Measurements from ENCODE around the gene RAI1. TPM values are rescaled to one million over a fixed set of nuclear protein-coding genes. Genes with fewer than 3 reads are reported as not detected.

RAI1 gene
- total and polyA plus RNA-seq, 2 of the 8 experiments (the other 6 are each of a cell fraction or from before 2014, with no cell fraction given) = 0.39 to 1.2 TPM

GRCh38 chr17:17849147-17849820 lies 168.0 kb downstream of the RAI1 start:
- Histone ChIP-seq H4K91ac (replicated peaks; ENCODE audit: insufficient read length, low read length) (peak overlapping the region; percentile 46), H3K4me2 (ENCODE audit: insufficient read depth in 1 of 2, low read depth in 2 of 2, low read length in 2 of 2) (no peak overlapping the region), H2BK15ac (ENCODE audit: low read length) (peak overlapping the region; percentile 95), H3K18ac (ENCODE audit: extremely low read depth, low read length) (0 out of 2 replicates have a peak overlapping the region, but pooled peaks have one; percentile 27), H3K14ac (ENCODE audit: insufficient read length) (no peak overlapping the region), H4K20me1 (replicated peaks in 1 of 2; ENCODE audit: control insufficient read depth in 1 of 2, insufficient read depth in 2 of 2, low read length in 2 of 2) (peaks cover 0 to 1% of the 10 kb centered on the region in 2 experiments), H2BK12ac (ENCODE audit: low read depth, low read length) (peak overlapping the region; percentile 86; the same call in 1 of the 2 replicates), H3K4me3 (ENCODE audit: extremely low read depth in 1 of 4, insufficient read depth in 2 of 4, low read depth in 3 of 4, low read length in 4 of 4) (no peak overlapping the region), H3K36me3 (ENCODE audit: control insufficient read depth in 2 of 4, insufficient read depth in 4 of 4, low read length in 3 of 4) (no peaks in the 10 kb centered on the region), H2BK120ac (replicated peaks; ENCODE audit: low read depth, low read length) (no peak overlapping the region), H3K79me1 (ENCODE audit: low read depth, low read length) (no peaks in the 10 kb centered on the region), H2BK20ac (ENCODE audit: low read length) (peak overlapping the region; percentile 82; the same call in 1 of the 2 replicates), H3K79me2 (ENCODE audit: control insufficient read depth in 1 of 2, insufficient read depth in 2 of 2, low read length in 2 of 2) (no peaks in the 10 kb centered on the region), H3K23me2 (ENCODE audit: low read depth, low read length) (no peaks in the 10 kb centered on the region), H3K56ac (replicated peaks; ENCODE audit: insufficient read length, low read depth, low read length) (no peak overlapping the region), H2BK5ac (ENCODE audit: low read depth, low read length) (peak overlapping the region; percentile 49; the same call in 1 of the 2 replicates), H4K8ac (ENCODE audit: extremely low read depth, insufficient read depth, low read length) (no peak overlapping the region), H3K27ac (ENCODE audit: low read depth, low read length) (no peak overlapping the region), H3K4me1 (replicated peaks in 1 of 4; ENCODE audit: control insufficient read depth in 3 of 4, insufficient read depth in 4 of 4, low read length in 3 of 4) (peaks cover 0 to 32% (median 20%) of the 10 kb centered on the region in 4 experiments; a peak in 6 of 7 replicates), H4K5ac (ENCODE audit: insufficient read length, low read depth, low read length) (no peak overlapping the region), H3K27me3 (replicated peaks in 1 of 4; ENCODE audit: control insufficient read depth in 3 of 4, extremely low read depth in 1 of 4, insufficient read depth in 3 of 4, low read length in 3 of 4) (no peaks in the 10 kb centered on the region; a peak in 1 of 7 replicates), H2AFZ (ENCODE audit: low read length) (no peak overlapping the region), H3K9ac (replicated peaks in 1 of 4; ENCODE audit: extremely low read depth in 1 of 4, low read depth in 3 of 4, low read length in 3 of 4) (no peak overlapping the region; a peak in 1 of 7 replicates), H3K9me3 (ENCODE audit: insufficient read depth in 2 of 2, low read depth in 1 of 2, low read length in 1 of 2) (no peaks in the 10 kb centered on the region), H3K4ac (replicated peaks; ENCODE audit: insufficient read length, low read depth, low read length) (no peak overlapping the region), H3K23ac (ENCODE audit: insufficient read length) (no peak overlapping the region), H2AK5ac (ENCODE audit: low read depth, low read length) (peak overlapping the region; percentile 82; the same call in 1 of the 2 replicates)
- ChIA-PET CTCF (ENCODE audit: partially characterized antibody) (interaction anchor here (0.9 to 5.9 kb wide), 10 partner anchors 11 to 70 kb away, joined by 3 to 44 read pairs (median 4); partner anchors contain the start of gene SREBF1), POLR2A (ENCODE audit: partially characterized antibody) (interaction anchor here (0.7 to 7.6 kb wide), 8 partner anchors 9 to 39 kb away, joined by 3 to 63 read pairs (median 7); partner anchors contain the start of gene SREBF1)
- FAIRE-seq (no peak), DNase-seq (ENCODE audit: low read depth in 1 of 2, low spot score in 2 of 2) (no peak)
- 84% methylated on average over 5 of the region's 5 CpGs; no CpG with 5 or more reads in 1 of the 2 experiments for WGBS, 2 experiments (ENCODE audit: extremely low coverage in 1 of 2, insufficient coverage in 1 of 2, insufficient read length in 1 of 2, insufficient replicate concordance in 2 of 2, low coverage in 1 of 2, low lambda C conversion rate in 2 of 2, missing lambda C conversion rate in 1 of 2)
- TF ChIP-seq NRF1 (IDR thresholded peaks at IDR 0.05; ENCODE audit: low read depth, low read length) (no peak), CHD1 (IDR thresholded peaks at IDR 0.05; ENCODE audit: low read depth, low read length) (no peak), MAFK (IDR thresholded peaks at IDR 0.05; ENCODE audit: low read depth, low read length) (no peak), BCL11A (IDR thresholded peaks at IDR 0.05; ENCODE audit: low read depth in 2 of 2, low read length in 2 of 2) (no peak), CHD2 (IDR thresholded peaks at IDR 0.05; ENCODE audit: low read length) (no peak), KDM4A (IDR thresholded peaks at IDR 0.05; ENCODE audit: low read depth, low read length, severe bottlenecking) (no peak), RXRA (IDR thresholded peaks at IDR 0.05; ENCODE audit: insufficient read depth, low read depth, low read length) (no peak), RAD21 (IDR thresholded peaks at IDR 0.05 in 1 of 2, conservative IDR thresholded peaks at IDR 0.05 in 1 of 2; ENCODE audit: low read depth in 2 of 2, low read length in 2 of 2) (no peak), EGR1 (IDR thresholded peaks at IDR 0.05; ENCODE audit: borderline replicate concordance, low read depth, low read length) (no peak)
- TF ChIP-seq, protein P1, sequence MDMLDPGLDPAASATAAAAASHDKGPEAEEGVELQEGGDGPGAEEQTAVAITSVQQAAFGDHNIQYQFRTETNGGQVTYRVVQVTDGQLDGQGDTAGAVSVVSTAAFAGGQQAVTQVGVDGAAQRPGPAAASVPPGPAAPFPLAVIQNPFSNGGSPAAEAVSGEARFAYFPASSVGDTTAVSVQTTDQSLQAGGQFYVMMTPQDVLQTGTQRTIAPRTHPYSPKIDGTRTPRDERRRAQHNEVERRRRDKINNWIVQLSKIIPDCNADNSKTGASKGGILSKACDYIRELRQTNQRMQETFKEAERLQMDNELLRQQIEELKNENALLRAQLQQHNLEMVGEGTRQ (IDR thresholded peaks at IDR 0.05; ENCODE audit: low read length) = no peak

All from H1 (cell line).